DND-41 (cell line): ENCODE data around the gene SP100.
A peak's percentile ranks its signal among the peaks of the same experiment; 100 is the strongest.

Source experiments
- ATAC-seq: fragments of 200-7000 bp; cut with Tn5 transposase; 3 replicates; pipeline ENCODE4 v1.9.1; 2021; ENCODE audit warnings: low read depth; ENCODE audit not compliant: insufficient read depth
- DNase-seq: peaks from one replicate; pipeline ENCODE4 v3.0.0-alpha.2; 2020
- H2AFZ ChIP-seq: 2 replicates; pipeline ENCODE4 v1.6.0; 2012; ENCODE audit warnings: low read depth, low read length
- H3K27ac ChIP-seq: 2 replicates; pipeline ENCODE4 v1.5.1; 2012; ENCODE audit warnings: low read length, inconsistent platforms
- H3K27me3 ChIP-seq: fragments of 200-600 bp; sonication (generic); 2 replicates; pipeline ENCODE4 v1.6.0; 2012; ENCODE audit warnings: low read length, mild to moderate bottlenecking, inconsistent platforms; ENCODE audit not compliant: insufficient read depth, poor library complexity
- H3K36me3 ChIP-seq: 2 replicates; pipeline ENCODE4 v1.5.1; 2012; ENCODE audit warnings: low read length, inconsistent platforms; ENCODE audit not compliant: insufficient read depth
- H3K4me1 ChIP-seq: 2 replicates; pipeline ENCODE4 v1.5.1; 2012; ENCODE audit warnings: mild to moderate bottlenecking, low read length; ENCODE audit not compliant: insufficient read depth
- H3K4me2 ChIP-seq: 2 replicates; pipeline ENCODE4 v1.6.0; 2012; ENCODE audit warnings: mild to moderate bottlenecking, moderate library complexity, low read length, inconsistent platforms; ENCODE audit not compliant: insufficient read depth
- H3K4me3 ChIP-seq, 2 experiments: fragments of 200-600 bp in 1 of 2; shearing (Covaris generic) in 1 of 2; 2 replicates each; pipeline ENCODE4 v1.5.1; 2012 to 2016; ENCODE audit warnings: inconsistent platforms in 2 of 2, low read length in 2 of 2, mild to moderate bottlenecking in 2 of 2, low read depth in 1 of 2, moderate library complexity in 1 of 2
- H3K79me2 ChIP-seq: 2 replicates; pipeline ENCODE4 v1.6.0; 2012; ENCODE audit warnings: low read length, inconsistent platforms; ENCODE audit not compliant: insufficient read depth
- H3K9ac ChIP-seq: 2 replicates; pipeline ENCODE4 v1.6.0; 2012; ENCODE audit warnings: low read depth, mild to moderate bottlenecking, inconsistent platforms, low read length, moderate library complexity
- H3K9me3 ChIP-seq: 2 replicates; pipeline ENCODE4 v1.5.1; 2012; ENCODE audit warnings: low read length, moderate library complexity, mild to moderate bottlenecking, inconsistent platforms; ENCODE audit not compliant: insufficient read depth, severe bottlenecking
- H4K20me1 ChIP-seq: 2 replicates; pipeline ENCODE4 v1.6.0; 2012; ENCODE audit warnings: low read length; ENCODE audit not compliant: insufficient read depth
- EZH2 ChIP-seq: IDR thresholded peaks from 3 replicates; pipeline ENCODE4 v1.6.1; 2012; ENCODE audit warnings: borderline replicate concordance, low read depth, mild to moderate bottlenecking, moderate library complexity, low read length, inconsistent platforms; ENCODE audit not compliant: severe bottlenecking
- TF ChIP-seq, protein P1 (sequence below): IDR thresholded peaks from 2 replicates; pipeline ENCODE4 v1.5.1; 2012; ENCODE audit warnings: borderline replicate concordance, low read length, moderate library complexity, mild to moderate bottlenecking; ENCODE audit not compliant: poor library complexity, severe bottlenecking; ENCODE audit errors: extremely low read depth

The SP100 gene

DNA sequence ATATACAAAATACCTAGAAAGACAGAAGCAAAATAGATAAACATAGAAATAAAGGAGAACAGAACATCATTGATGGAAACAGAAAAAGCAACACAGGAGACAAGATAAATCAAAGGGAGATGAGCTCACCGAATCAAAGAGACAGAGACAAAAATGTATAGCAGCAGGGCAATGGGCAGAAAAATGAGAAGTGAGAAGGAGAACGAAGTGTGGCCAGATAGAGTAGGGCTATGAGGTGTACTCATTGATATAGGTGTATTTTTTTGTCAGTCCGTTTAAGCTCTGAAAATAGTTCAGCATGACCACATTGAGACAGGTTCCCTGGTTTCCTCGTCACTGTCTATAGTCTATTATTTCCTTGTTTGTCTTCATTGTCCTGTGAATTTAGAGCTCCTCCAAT, 55.1 kb downstream of the SP100 start:
- Histone ChIP-seq H2AFZ (no peak overlapping the region), H3K79me2 (no peaks in the 10 kb centered on the region), H3K4me2 (no peak overlapping the region), H4K20me1 (no peaks in the 10 kb centered on the region), H3K4me3 (no peak overlapping the region), H3K4me1 (0 out of 2 replicates have a peak, but pooled peaks cover 5% of the 10 kb centered on the region), H3K27me3 (no peaks in the 10 kb centered on the region), H3K36me3 (peaks cover 47% of the 10 kb centered on the region), H3K9ac (no peak overlapping the region), H3K27ac (no peak overlapping the region), H3K9me3 (no peaks in the 10 kb centered on the region)
- TF ChIP-seq, protein P1, sequence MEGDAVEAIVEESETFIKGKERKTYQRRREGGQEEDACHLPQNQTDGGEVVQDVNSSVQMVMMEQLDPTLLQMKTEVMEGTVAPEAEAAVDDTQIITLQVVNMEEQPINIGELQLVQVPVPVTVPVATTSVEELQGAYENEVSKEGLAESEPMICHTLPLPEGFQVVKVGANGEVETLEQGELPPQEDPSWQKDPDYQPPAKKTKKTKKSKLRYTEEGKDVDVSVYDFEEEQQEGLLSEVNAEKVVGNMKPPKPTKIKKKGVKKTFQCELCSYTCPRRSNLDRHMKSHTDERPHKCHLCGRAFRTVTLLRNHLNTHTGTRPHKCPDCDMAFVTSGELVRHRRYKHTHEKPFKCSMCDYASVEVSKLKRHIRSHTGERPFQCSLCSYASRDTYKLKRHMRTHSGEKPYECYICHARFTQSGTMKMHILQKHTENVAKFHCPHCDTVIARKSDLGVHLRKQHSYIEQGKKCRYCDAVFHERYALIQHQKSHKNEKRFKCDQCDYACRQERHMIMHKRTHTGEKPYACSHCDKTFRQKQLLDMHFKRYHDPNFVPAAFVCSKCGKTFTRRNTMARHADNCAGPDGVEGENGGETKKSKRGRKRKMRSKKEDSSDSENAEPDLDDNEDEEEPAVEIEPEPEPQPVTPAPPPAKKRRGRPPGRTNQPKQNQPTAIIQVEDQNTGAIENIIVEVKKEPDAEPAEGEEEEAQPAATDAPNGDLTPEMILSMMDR = no peak
- no peak for TF ChIP-seq EZH2
- ATAC-seq = no peak
- DNase-seq = no peak

DNA sequence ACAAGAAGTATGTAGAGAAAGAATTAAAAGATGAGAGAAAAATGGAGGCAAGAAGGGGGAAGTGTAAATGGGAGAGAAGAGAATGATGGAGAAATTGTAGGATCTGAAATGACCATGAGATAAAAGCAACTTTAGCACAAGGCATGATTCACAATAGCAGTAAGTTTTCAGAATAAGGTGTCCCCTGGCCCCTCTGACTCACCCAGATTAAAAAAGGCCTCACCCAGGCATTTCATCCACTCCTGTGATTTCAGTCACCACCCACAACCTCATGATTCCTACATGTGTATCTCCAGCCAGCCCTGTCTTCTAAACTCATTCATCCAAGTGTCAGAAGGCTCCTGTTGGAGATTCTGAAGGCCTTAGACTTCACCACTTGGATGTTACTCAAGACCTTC, 56.6 kb downstream of the SP100 start:
- TF ChIP-seq, protein P1 = no peak
- TF ChIP-seq EZH2 = no peak
- Histone ChIP-seq H4K20me1 (no peaks in the 10 kb centered on the region), H3K4me2 (no peak overlapping the region), H3K27ac (no peak overlapping the region), H3K4me1 (0 out of 2 replicates have a peak, but pooled peaks cover 5% of the 10 kb centered on the region), H3K9me3 (no peaks in the 10 kb centered on the region), H3K9ac (no peak overlapping the region), H3K36me3 (peaks cover 32% of the 10 kb centered on the region; the same call in 1 of the 2 replicates), H3K4me3 (no peak overlapping the region), H3K27me3 (no peaks in the 10 kb centered on the region), H3K79me2 (no peaks in the 10 kb centered on the region), H2AFZ (no peak overlapping the region)
- ATAC-seq (peak; percentile 26; the same call in 1 of the 3 replicates), DNase-seq (no peak)

DNA sequence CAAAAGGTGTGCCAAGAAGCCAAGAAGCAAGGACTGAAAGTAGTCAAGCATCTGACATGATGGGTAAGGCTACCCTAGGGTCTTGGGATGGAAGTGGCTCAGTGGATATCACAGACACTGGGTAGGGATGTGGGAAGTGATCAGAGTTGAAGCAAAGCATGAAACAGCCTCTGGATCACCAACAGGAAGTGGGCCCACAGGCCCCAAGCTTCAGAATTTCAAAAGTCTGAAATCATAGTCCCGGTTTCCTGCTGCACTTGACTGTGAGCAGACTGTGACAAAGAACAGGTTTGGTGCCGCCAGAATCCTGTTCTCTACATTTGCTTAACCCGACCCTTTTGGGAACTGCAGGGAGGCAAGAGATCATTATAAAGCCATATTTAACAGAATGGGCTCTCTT, 57.4 kb downstream of the SP100 start:
- H3K27me3 ChIP-seq = no peaks in the 10 kb centered on the region
- no peak overlapping the region for H3K9ac ChIP-seq
- H2AFZ ChIP-seq = no peak overlapping the region
- H3K36me3 ChIP-seq = peaks cover 26% of the 10 kb centered on the region; the same call in 1 of the 2 replicates
- H3K4me1 ChIP-seq = 0 out of 2 replicates have a peak, but pooled peaks cover 5% of the 10 kb centered on the region
- DNase-seq (peak; percentile 52), ATAC-seq (peak; percentile 88)
- no peaks in the 10 kb centered on the region for H4K20me1 ChIP-seq
- no peaks in the 10 kb centered on the region for H3K79me2 ChIP-seq
- TF ChIP-seq EZH2 = no peak
- TF ChIP-seq, protein P1 = no peak
- no peaks in the 10 kb centered on the region for H3K9me3 ChIP-seq
- peak overlapping the region; percentile 43 for H3K27ac ChIP-seq
- no peak overlapping the region for H3K4me2 ChIP-seq
- H3K4me3 ChIP-seq = no peak overlapping the region
